HCT116 (cell line): ENCODE data around the gene CMTM8. TPM values are rescaled to one million over a fixed set of nuclear protein-coding genes. Genes with fewer than 3 reads are reported as not detected.

Source experiments
- ATAC-seq: fragments of 200-7000 bp; cut with Tn5 transposase; 2 replicates; pipeline ENCODE4 v1.9.1; 2020; ENCODE audit warnings: mild to moderate bottlenecking, moderate library complexity
- BruUV-seq: library from RNA; stranded (reverse); fragments of 400-500 nt; replicated peaks from 2 replicates; lab custom pipeline; 2021; lab: Mats Ljungman, UMichigan
- CTCF ChIA-PET: fragments of 300-600 bp; sonication (Branson Sonifier 250); formaldehyde crosslinking; loops from one replicate; lab custom pipeline; 2021; ENCODE audit warnings: antibody characterized with exemption; lab: Charles Lee
- POLR2A ChIA-PET: fragments of 300-600, 350-600 bp; sonication (Branson Sonifier 250); formaldehyde crosslinking; loops from one replicate; lab custom pipeline; 2021; ENCODE audit warnings: antibody characterized with exemption; lab: Charles Lee
- RAD21 ChIA-PET, 2 experiments: fragments of 300-600 bp; sonication (Branson Sonifier 250); formaldehyde crosslinking; loops; one replicate each; lab custom pipeline; 2023; ENCODE audit warnings: low total read pairs in 2 of 2; ENCODE audit not compliant: uncharacterized antibody in 2 of 2, unreplicated experiment in 2 of 2, low non-redundant PET in 1 of 2; lab: Charles Lee
- DNase-seq: peaks from one replicate; pipeline ENCODE4 v3.0.0-alpha.2; 2010; ENCODE audit warnings: low read depth, low spot score
- H2AFZ ChIP-seq: fragments of 200-600 bp; shearing (Covaris generic), sonication (generic); 2 replicates; pipeline ENCODE4 v1.6.1; 2017; ENCODE audit warnings: low read depth, mixed run types, mixed read lengths, antibody characterized with exemption, low read length; ENCODE audit not compliant: poor library complexity, severe bottlenecking
- H3K27ac ChIP-seq: 2 replicates; pipeline ENCODE4 v1.5.1; 2012; ENCODE audit warnings: low read depth, low read length
- H3K27me3 ChIP-seq: fragments of 200-600 bp; sonication (generic); 2 replicates; pipeline ENCODE4 v1.6.1; 2016; ENCODE audit warnings: mixed run types, low read length, mixed read lengths; ENCODE audit not compliant: insufficient read depth
- H3K36me3 ChIP-seq, 2 experiments: fragments of 200-500 bp in 1 of 2; fragments of 200-600 bp in 1 of 2; sonication (Bioruptor generic) in 1 of 2; sonication (generic) in 1 of 2; 2 replicates each; pipeline versions ENCODE4 v1.5.1 to v1.6.1; 2014 to 2016; ENCODE audit warnings: low read length in 2 of 2, inconsistent platforms in 1 of 2, mixed read lengths in 1 of 2, mixed run types in 1 of 2; ENCODE audit not compliant: insufficient read depth in 2 of 2, control insufficient read depth in 1 of 2
- H3K4me1 ChIP-seq, 2 experiments: fragments of 200-600 bp in 1 of 2; sonication (generic) in 1 of 2; 2 replicates each; pipeline versions ENCODE4 v1.5.1 to v1.6.1; 2012 to 2017; ENCODE audit warnings: low read length in 2 of 2, inconsistent platforms in 1 of 2, mild to moderate bottlenecking in 1 of 2, mixed read lengths in 1 of 2, mixed run types in 1 of 2, moderate library complexity in 1 of 2; ENCODE audit not compliant: insufficient read depth in 2 of 2, control insufficient read depth in 1 of 2
- H3K4me2 ChIP-seq: fragments of 200-600 bp; sonication (generic); 2 replicates; pipeline ENCODE4 v1.6.1; 2017; ENCODE audit warnings: mixed run types, low read length, mixed read lengths
- H3K4me3 ChIP-seq, 2 experiments: fragments of 200-600 bp in 1 of 2; sonication (generic) in 1 of 2; replicated peaks in 1 of 2; 2 replicates each; pipeline ENCODE4 v1.5.1; 2011 to 2016; ENCODE audit warnings: low read length in 2 of 2, control low read depth in 1 of 2, low read depth in 1 of 2, mild to moderate bottlenecking in 1 of 2, mixed read lengths in 1 of 2, mixed run types in 1 of 2
- H3K79me2 ChIP-seq: fragments of 200-600 bp; sonication (generic); 2 replicates; pipeline ENCODE4 v1.6.1; 2017; ENCODE audit warnings: mild to moderate bottlenecking, mixed run types, low read length, moderate library complexity, mixed read lengths; ENCODE audit not compliant: insufficient read depth
- H3K9ac ChIP-seq: fragments of 200-600 bp; sonication (generic); 2 replicates; pipeline ENCODE4 v1.6.1; 2016; ENCODE audit warnings: low read length, mixed read lengths
- H3K9me2 ChIP-seq: fragments of 200-600 bp; sonication (generic), shearing (Covaris generic); 2 replicates; pipeline ENCODE4 v1.6.1; 2017; ENCODE audit warnings: mixed run types, mild to moderate bottlenecking, moderate library complexity; ENCODE audit not compliant: insufficient read depth
- H3K9me3 ChIP-seq, 2 experiments: fragments of 200-500 bp in 1 of 2; fragments of 200-600 bp in 1 of 2; sonication (Bioruptor generic) in 1 of 2; sonication (generic) in 1 of 2; 2 replicates each; pipeline ENCODE4 v1.6.1; 2014 to 2017; ENCODE audit warnings: low read length in 2 of 2, mixed read lengths in 2 of 2, inconsistent platforms in 1 of 2, low read depth in 1 of 2, mild to moderate bottlenecking in 1 of 2, mixed run types in 1 of 2, moderate library complexity in 1 of 2; ENCODE audit not compliant: control insufficient read depth in 1 of 2, insufficient read depth in 1 of 2
- H4K20me1 ChIP-seq: fragments of 200-600 bp; sonication (generic), shearing (Covaris generic); 2 replicates; pipeline ENCODE4 v1.6.1; 2017; ENCODE audit warnings: mixed run types, mild to moderate bottlenecking, moderate library complexity; ENCODE audit not compliant: insufficient read depth
- ATF3 ChIP-seq: IDR thresholded peaks from 2 replicates; pipeline ENCODE4 v1.6.1; 2012
- CEBPB ChIP-seq: IDR thresholded peaks from 2 replicates; pipeline ENCODE4 v1.6.1; 2012; ENCODE audit warnings: low read depth
- ELF1 ChIP-seq: IDR thresholded peaks from 2 replicates; pipeline ENCODE4 v1.6.1; 2012; ENCODE audit warnings: low read depth, borderline replicate concordance
- EZH2 ChIP-seq: fragments of 200-600 bp; sonication (generic); IDR thresholded peaks from 2 replicates; pipeline ENCODE4 v1.6.1; 2017; ENCODE audit warnings: antibody characterized with exemption, mixed run types
- FOSL1 ChIP-seq: IDR thresholded peaks from 2 replicates; pipeline ENCODE4 v1.6.1; 2012; ENCODE audit warnings: low read depth
- POLR2A ChIP-seq: IDR thresholded peaks from 2 replicates; pipeline ENCODE4 v1.7.0; 2011; ENCODE audit warnings: borderline replicate concordance; ENCODE audit not compliant: insufficient read depth, insufficient read length; ENCODE audit errors: extremely low read depth
- SIN3A ChIP-seq: IDR thresholded peaks from 2 replicates; pipeline ENCODE4 v1.6.1; 2012; ENCODE audit warnings: low read depth
- SRF ChIP-seq: IDR thresholded peaks from 2 replicates; pipeline ENCODE4 v1.6.1; 2012; ENCODE audit warnings: low read depth
- TCF7L2 ChIP-seq: IDR thresholded peaks from 2 replicates; pipeline ENCODE4 v1.7.0; 2011; ENCODE audit warnings: borderline replicate concordance, inconsistent platforms; ENCODE audit not compliant: insufficient read depth, insufficient read length; ENCODE audit errors: extremely low read depth
- ZFX ChIP-seq: fragments of 450-650 bp; IDR thresholded peaks from 2 replicates; pipeline ENCODE4 v1.6.1; 2017
- ZNF274 ChIP-seq: fragments of 200-500 bp; sonication (Bioruptor generic); IDR thresholded peaks from 2 replicates; pipeline ENCODE4 v1.6.1; 2014; ENCODE audit warnings: mild to moderate bottlenecking, low read depth, low read length, inconsistent platforms
- intact Hi-C: fragments of 100-400 bp; cut with micrococcal nuclease; formaldehyde crosslinking; loops from 2 replicates; pipeline ENCODE4 v1.10.0; 2022
- total RNA-seq: library from RNA; stranded (reverse); gene quantifications from one replicate; pipeline ENCODE4 v1.2.1, GENCODE V29; 2021; ENCODE audit not compliant: unreplicated experiment
- TF ChIP-seq, protein P1 (sequence below): IDR thresholded peaks from 2 replicates; pipeline ENCODE4 v1.6.1; 2012
- TF ChIP-seq, protein P2 (sequence below), 3 experiments: fragments of 200-600 bp in 1 of 3; sonication (generic) in 1 of 3; IDR thresholded peaks in 2 of 3; conservative IDR thresholded peaks in 1 of 3; 2 replicates each; pipeline ENCODE4 v1.5.1; 2012 to 2017; ENCODE audit warnings: low read depth in 2 of 3, low read length in 2 of 3, antibody characterized with exemption in 1 of 3, borderline replicate concordance in 1 of 3, control low read depth in 1 of 3, mild to moderate bottlenecking in 1 of 3, mixed read lengths in 1 of 3, mixed run types in 1 of 3, moderate library complexity in 1 of 3; ENCODE audit not compliant: insufficient read depth in 1 of 3

Gene CMTM8
- total RNA-seq, 1 experiment from 2014 or later = 19.4 TPM

GRCh38 chr3:32306072-32306471, 67.6 kb downstream of the CMTM8 start:
- Histone ChIP-seq H3K79me2 (peaks cover 45% of the 10 kb centered on the region; the same call in 1 of the 2 replicates), H3K4me2 (no peak overlapping the region), H3K4me3 (no peak overlapping the region)
- ATAC-seq = no peak
- TF ChIP-seq SRF = no peak
- TF ChIP-seq, protein P1, sequence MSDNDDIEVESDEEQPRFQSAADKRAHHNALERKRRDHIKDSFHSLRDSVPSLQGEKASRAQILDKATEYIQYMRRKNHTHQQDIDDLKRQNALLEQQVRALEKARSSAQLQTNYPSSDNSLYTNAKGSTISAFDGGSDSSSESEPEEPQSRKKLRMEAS = no peak
- TF ChIP-seq, all 23 proteins: peak for 0
- Histone ChIP-seq H3K4me1 (peaks cover 0 to 7% of the 10 kb centered on the region in 2 experiments; a peak in 1 of 4 replicates), H3K36me3 (no peaks in the 10 kb centered on the region), H2AFZ (no peak overlapping the region), H3K9me3 (no peaks in the 10 kb centered on the region), H3K27me3 (no peaks in the 10 kb centered on the region), H3K9ac (no peak overlapping the region), H3K27ac (no peak overlapping the region), H3K9me2 (no peaks in the 10 kb centered on the region), H4K20me1 (no peaks in the 10 kb centered on the region)
- DNase-seq = no peak
- intact Hi-C loops = no loop called here
- ChIA-PET POLR2A (no interaction called here), CTCF (no interaction called here), RAD21 (no interaction called here)
- BruUV-seq = no TSS peak

- intact Hi-C loops = no loop called here
- no peaks in the 10 kb centered on the region for H3K9me2 ChIP-seq
- CTCF ChIA-PET = no interaction called here
- no peak for ATAC-seq
- RAD21 ChIA-PET = no interaction called here
- POLR2A ChIA-PET = no interaction called here
- peaks cover 14 to 22% of the 10 kb centered on the region in 2 experiments for H3K4me1 ChIP-seq
- H3K9me3 ChIP-seq = no peaks in the 10 kb centered on the region
- DNase-seq = no peak
- no peaks in the 10 kb centered on the region for H3K27me3 ChIP-seq
- peaks cover 50% of the 10 kb centered on the region; the same call in 1 of the 2 replicates for H3K79me2 ChIP-seq
- no peak overlapping the region for H3K9ac ChIP-seq
- H2AFZ ChIP-seq = no peak overlapping the region
- BruUV-seq = no TSS peak
- no peak overlapping the region for H3K27ac ChIP-seq
- H3K4me3 ChIP-seq = no peak overlapping the region
- TF ChIP-seq ZFX (no peak), EZH2 (no peak), ZNF274 (no peak), CEBPB (no peak), ELF1 (no peak), ATF3 (no peak), TCF7L2 (no peak), POLR2A (no peak), SIN3A (no peak), FOSL1 (no peak)
- TF ChIP-seq, protein P2, sequence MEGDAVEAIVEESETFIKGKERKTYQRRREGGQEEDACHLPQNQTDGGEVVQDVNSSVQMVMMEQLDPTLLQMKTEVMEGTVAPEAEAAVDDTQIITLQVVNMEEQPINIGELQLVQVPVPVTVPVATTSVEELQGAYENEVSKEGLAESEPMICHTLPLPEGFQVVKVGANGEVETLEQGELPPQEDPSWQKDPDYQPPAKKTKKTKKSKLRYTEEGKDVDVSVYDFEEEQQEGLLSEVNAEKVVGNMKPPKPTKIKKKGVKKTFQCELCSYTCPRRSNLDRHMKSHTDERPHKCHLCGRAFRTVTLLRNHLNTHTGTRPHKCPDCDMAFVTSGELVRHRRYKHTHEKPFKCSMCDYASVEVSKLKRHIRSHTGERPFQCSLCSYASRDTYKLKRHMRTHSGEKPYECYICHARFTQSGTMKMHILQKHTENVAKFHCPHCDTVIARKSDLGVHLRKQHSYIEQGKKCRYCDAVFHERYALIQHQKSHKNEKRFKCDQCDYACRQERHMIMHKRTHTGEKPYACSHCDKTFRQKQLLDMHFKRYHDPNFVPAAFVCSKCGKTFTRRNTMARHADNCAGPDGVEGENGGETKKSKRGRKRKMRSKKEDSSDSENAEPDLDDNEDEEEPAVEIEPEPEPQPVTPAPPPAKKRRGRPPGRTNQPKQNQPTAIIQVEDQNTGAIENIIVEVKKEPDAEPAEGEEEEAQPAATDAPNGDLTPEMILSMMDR (IDR thresholded peaks at IDR 0.05 in 2 of 3, conservative IDR thresholded peaks at IDR 0.05 in 1 of 3; ENCODE audit: borderline replicate concordance in 1 of 3, insufficient read depth in 1 of 3, low read depth in 2 of 3, low read length in 2 of 3) = no peak
- H3K36me3 ChIP-seq = no peaks in the 10 kb centered on the region
- H3K4me2 ChIP-seq = no peak overlapping the region
- no peaks in the 10 kb centered on the region for H4K20me1 ChIP-seq
Observed at GRCh38 chr3:32307591-32307990, 69.1 kb downstream of the CMTM8 start.
